Transverse colon (tissue), 4 donors: ENCODE data around the gene RELL1. TPM values are rescaled to one million over a fixed set of nuclear protein-coding genes. Genes with fewer than 3 reads are reported as not detected.
A peak's percentile ranks its signal among the peaks of the same experiment; 100 is the strongest.

ENCODE experiments used
- DNase-seq: peaks from one replicate; pipeline ENCODE4 v3.0.0-alpha.2; 2019
- H3K27ac ChIP-seq, 4 donors: fragments of 200-600 bp; sonication (generic); 2 replicates each; pipeline ENCODE4 v1.5.1; 2016 to 2018; ENCODE audit warnings: inconsistent platforms in 4 of 4
- H3K27me3 ChIP-seq: fragments of 200-600 bp; sonication (generic); 2 replicates; pipeline ENCODE4 v1.5.1; 2017; ENCODE audit warnings: inconsistent platforms
- H3K36me3 ChIP-seq, 4 donors: fragments of 200-600 bp; sonication (generic); 2 replicates each; pipeline ENCODE4 v1.5.1; 2017 to 2019; ENCODE audit warnings: inconsistent platforms in 4 of 4
- H3K4me1 ChIP-seq, 4 donors: fragments of 200-600 bp; sonication (generic); 2 replicates each; pipeline ENCODE4 v1.5.1; 2017 to 2020; ENCODE audit warnings: inconsistent platforms in 4 of 4
- H3K4me3 ChIP-seq, 4 donors: fragments of 200-600 bp; sonication (generic); 1 replicate in 1 of 4; 2 replicates in 3 of 4; pipeline versions ENCODE4 v1.5.1 to v1.6.1; 2017 to 2019; ENCODE audit warnings: inconsistent platforms in 4 of 4
- H3K9me3 ChIP-seq, 2 donors: fragments of 200-600 bp; sonication (generic); 2 replicates each; pipeline ENCODE4 v1.5.1; 2017 to 2019; ENCODE audit warnings: inconsistent platforms in 2 of 2
- CTCF ChIP-seq, 5 experiments: fragments of 200-600 bp in 3 of 5; fragments of 450-650 bp in 2 of 5; sonication (generic) in 3 of 5; IDR thresholded peaks; 1 replicate in 2 of 5; 2 replicates in 3 of 5; pipeline ENCODE4 v1.5.1; 2016 to 2017; ENCODE audit warnings: antibody characterized with exemption in 5 of 5, inconsistent platforms in 3 of 5, mild to moderate bottlenecking in 2 of 5, moderate library complexity in 1 of 5
- EP300 ChIP-seq: sonication (generic); formaldehyde crosslinking; IDR thresholded peaks from one replicate; pipeline ENCODE4 v1.6.1; 2017; ENCODE audit warnings: antibody characterized with exemption, low read depth
- POLR2A ChIP-seq: fragments of 450-650 bp; IDR thresholded peaks from one replicate; pipeline ENCODE4 v1.6.1; 2016; ENCODE audit warnings: antibody characterized with exemption, mild to moderate bottlenecking, moderate library complexity
- POLR2AphosphoS5 ChIP-seq, 3 donors: sonication (generic); formaldehyde crosslinking; IDR thresholded peaks; one replicate each; pipeline ENCODE4 v1.6.1; 2016; ENCODE audit warnings: antibody characterized with exemption in 3 of 3
- WGBS, 2 donors: methylation state at CpG; one replicate each; pipeline ENCODE4 v1.1.5; 2018; ENCODE audit warnings: low coverage in 1 of 2; 5-methylcytosine and 5-hydroxymethylcytosine counted together
- in situ Hi-C, 4 donors: fragments of 200-750 bp; cut with MboI; loops; one replicate each; pipeline versions ENCODE4 v1.15.0 to v1.15.1; 2017; ENCODE audit warnings: low sequenced_read_pairs in 3 of 4, low pct_ligation_motif_present in 1 of 4, low pct_unique_long_range_greater_than_20kb in 1 of 4
- intact Hi-C: fragments of 100-400 bp; cut with DNase I; formaldehyde crosslinking; loops from one replicate; pipeline ENCODE4 v1.15.1; 2023; ENCODE audit warnings: low total_unique reads
- total RNA-seq, 4 donors: library from RNA; depleted of rRNA; stranded (reverse); fragments of >200 nt; gene quantifications; one replicate each; pipeline ENCODE4 v1.1.0, GENCODE V29; 2016

The RELL1 gene
- total RNA-seq, 4 donors from 2014 or later: 9.2 to 192 (median 107) TPM

GRCh38 chr4:37687681-37688080 is 1.5 kb upstream of the RELL1 start:
- Histone ChIP-seq H3K27ac (peak overlapping the region; percentile 79 to 99 (median 97)), H3K36me3 (no peaks in the 10 kb centered on the region), H3K9me3 (no peaks in the 10 kb centered on the region), H3K27me3 (no peaks in the 10 kb centered on the region), H3K4me3 (no peak overlapping the region), H3K4me1 (peaks cover 20 to 34% (median 25%) of the 10 kb centered on the region in 4 donors)
- no peak for DNase-seq
- 82 to 93% methylated on average over 4 to 9 of the region's 9 CpGs for WGBS, 2 donors
- TF ChIP-seq POLR2A (no peak), POLR2AphosphoS5 (IDR thresholded peaks at IDR 0.05) (no peak), CTCF (IDR thresholded peaks at IDR 0.05) (no peak), EP300 (no peak)
- intact Hi-C loops: no loop called here
- in situ Hi-C loops: no loop called here

GRCh38 chr4:37687194-37687562 is 1.0 kb upstream of the RELL1 start:
- no peak for DNase-seq
- WGBS, 2 donors: 50 to 61% methylated on average over 9 of the region's 9 CpGs
- H3K4me3 ChIP-seq: peak overlapping the region in 3 of 4 donors; percentile 34 to 75 (median 44)

GRCh38 chr4:37685823-37686372 is 278 bp downstream of the RELL1 start:
- peak; percentile 60 for DNase-seq
- peaks cover 20 to 40% (median 31%) of the 10 kb centered on the region in 4 donors for H3K4me1 ChIP-seq
- no peaks in the 10 kb centered on the region for H3K27me3 ChIP-seq
- no peak for TF ChIP-seq EP300
- TF ChIP-seq CTCF (IDR thresholded peaks at IDR 0.05): peak in 1 of 5 experiments; percentile 17
- TF ChIP-seq POLR2AphosphoS5 (IDR thresholded peaks at IDR 0.05): peak; percentile 97 to 98 (median 98)
- TF ChIP-seq POLR2A: peak; percentile 96
- in situ Hi-C loops: no loop called here
- H3K36me3 ChIP-seq: no peaks in the 10 kb centered on the region
- H3K4me3 ChIP-seq: peak overlapping the region; percentile 72 to 98 (median 81)
- peak overlapping the region; percentile 95 to 99 (median 97) for H3K27ac ChIP-seq
- WGBS, 2 donors: 0% methylated on average over 42 of the region's 75 CpGs; no CpG with 5 or more reads in 1 of the 2 donors
- intact Hi-C loops: no loop called here
- H3K9me3 ChIP-seq: no peaks in the 10 kb centered on the region

More at GRCh38 chr4:37687194-37687562, 1.0 kb upstream of the RELL1 start:
- H3K36me3 ChIP-seq: no peaks in the 10 kb centered on the region
- TF ChIP-seq POLR2A: no peak
- no peak for TF ChIP-seq POLR2AphosphoS5 (IDR thresholded peaks at IDR 0.05)
- TF ChIP-seq EP300: no peak
- no peak for TF ChIP-seq CTCF (IDR thresholded peaks at IDR 0.05)
- no peaks in the 10 kb centered on the region for H3K9me3 ChIP-seq
- no peaks in the 10 kb centered on the region for H3K27me3 ChIP-seq
- H3K4me1 ChIP-seq: peaks cover 20 to 39% (median 29%) of the 10 kb centered on the region in 4 donors
- H3K27ac ChIP-seq: peak overlapping the region; percentile 79 to 99 (median 97)
- intact Hi-C loops: no loop called here
- in situ Hi-C loops: no loop called here

GRCh38 chr4:37685161-37685822 is 884 bp downstream of the RELL1 start:
- TF ChIP-seq POLR2AphosphoS5 (IDR thresholded peaks at IDR 0.05): peak in 1 of 3 donors; percentile 28
- TF ChIP-seq EP300: no peak
- 0 to 2% methylated on average over 9 to 16 of the region's 16 CpGs for WGBS, 2 donors
- Histone ChIP-seq H3K9me3 (no peaks in the 10 kb centered on the region), H3K36me3 (no peaks in the 10 kb centered on the region), H3K27ac (peak overlapping the region; percentile 95 to 99 (median 97)), H3K4me3 (peak overlapping the region; percentile 72 to 98 (median 81)), H3K27me3 (no peaks in the 10 kb centered on the region), H3K4me1 (peaks cover 20 to 40% (median 31%) of the 10 kb centered on the region in 4 donors)
- peak; percentile 29 for DNase-seq
- in situ Hi-C loops: no loop called here
- intact Hi-C loops: no loop called here
